ENCODE data around the gene TANC1. TPM values are rescaled to one million over a fixed set of nuclear protein-coding genes. Genes with fewer than 3 reads are reported as not detected.

TANC1 gene
- total and polyA plus RNA-seq, 9 donors = 14.3 to 25.2 (median 20.1) TPM

- 62% methylated on average over 9 of the region's 12 CpGs for WGBS (ENCODE audit: insufficient coverage)
- peak overlapping the region; percentile 53 for H3K27ac ChIP-seq (ENCODE audit: low read length)
- DNase-seq = peak; percentile 58
Observed at GRCh38 chr2:159108181-159108893, 139.9 kb downstream of the TANC1 start.

GRCh38 chr2:159109517-159109916, 141.1 kb downstream of the TANC1 start:
- H3K4me1 ChIP-seq (ENCODE audit: control insufficient read depth, insufficient read depth, low read length) = peaks cover 26% of the 10 kb centered on the region
- no peak for DNase-seq
- H3K27me3 ChIP-seq (ENCODE audit: control insufficient read depth, insufficient read depth, low read length) = no peaks in the 10 kb centered on the region
- no peaks in the 10 kb centered on the region for H3K36me3 ChIP-seq (ENCODE audit: control insufficient read depth, insufficient read depth, low read length)
- H3K27ac ChIP-seq (ENCODE audit: low read length) = peak overlapping the region; percentile 7
- H3K9me3 ChIP-seq (replicated peaks; ENCODE audit: control insufficient read depth, low read depth, low read length) = no peaks in the 10 kb centered on the region
- 90% methylated on average over 2 of the region's 3 CpGs for WGBS (ENCODE audit: insufficient coverage)
- H3K4me3 ChIP-seq (ENCODE audit: low read length) = no peak overlapping the region

More at GRCh38 chr2:159108181-159108893, 139.9 kb downstream of the TANC1 start:
- H3K4me1 ChIP-seq (ENCODE audit: control insufficient read depth, insufficient read depth, low read length) = peaks cover 29% of the 10 kb centered on the region
- H3K9me3 ChIP-seq (replicated peaks; ENCODE audit: control insufficient read depth, low read depth, low read length) = no peaks in the 10 kb centered on the region
- no peaks in the 10 kb centered on the region for H3K36me3 ChIP-seq (ENCODE audit: control insufficient read depth, insufficient read depth, low read length)
- no peaks in the 10 kb centered on the region for H3K27me3 ChIP-seq (ENCODE audit: control insufficient read depth, insufficient read depth, low read length)
- H3K4me3 ChIP-seq (ENCODE audit: low read length) = no peak overlapping the region

GRCh38 chr2:159110784-159111183, 142.3 kb downstream of the TANC1 start:
- Histone ChIP-seq H3K4me1 (ENCODE audit: control insufficient read depth, insufficient read depth, low read length) (peaks cover 26% of the 10 kb centered on the region), H3K4me3 (ENCODE audit: low read length) (no peak overlapping the region), H3K27ac (ENCODE audit: low read length) (no peak overlapping the region), H3K36me3 (ENCODE audit: control insufficient read depth, insufficient read depth, low read length) (no peaks in the 10 kb centered on the region), H3K9me3 (replicated peaks; ENCODE audit: control insufficient read depth, low read depth, low read length) (no peaks in the 10 kb centered on the region), H3K27me3 (ENCODE audit: control insufficient read depth, insufficient read depth, low read length) (no peaks in the 10 kb centered on the region)
- DNase-seq = no peak
- WGBS (ENCODE audit: insufficient coverage) = no CpG with 5 or more reads among the region's 2 CpGs

- Histone ChIP-seq H3K27me3 (ENCODE audit: control insufficient read depth, insufficient read depth, low read length) (no peaks in the 10 kb centered on the region), H3K36me3 (ENCODE audit: control insufficient read depth, insufficient read depth, low read length) (no peaks in the 10 kb centered on the region), H3K9me3 (replicated peaks; ENCODE audit: control insufficient read depth, low read depth, low read length) (no peaks in the 10 kb centered on the region), H3K4me3 (ENCODE audit: low read length) (no peak overlapping the region), H3K27ac (ENCODE audit: low read length) (no peak overlapping the region), H3K4me1 (ENCODE audit: control insufficient read depth, insufficient read depth, low read length) (peaks cover 26% of the 10 kb centered on the region)
- peak; percentile 40 for DNase-seq
- 78% methylated on average over 6 of the region's 8 CpGs for WGBS (ENCODE audit: insufficient coverage)
Observed at GRCh38 chr2:159111346-159111927, 143.0 kb downstream of the TANC1 start.

- 82% methylated on average over 4 of the region's 5 CpGs for WGBS (ENCODE audit: insufficient coverage)
- H3K9me3 ChIP-seq (replicated peaks; ENCODE audit: control insufficient read depth, low read depth, low read length) = no peaks in the 10 kb centered on the region
- no peaks in the 10 kb centered on the region for H3K27me3 ChIP-seq (ENCODE audit: control insufficient read depth, insufficient read depth, low read length)
- DNase-seq = no peak
- no peaks in the 10 kb centered on the region for H3K36me3 ChIP-seq (ENCODE audit: control insufficient read depth, insufficient read depth, low read length)
- H3K4me3 ChIP-seq (ENCODE audit: low read length) = no peak overlapping the region
- H3K27ac ChIP-seq (ENCODE audit: low read length) = no peak overlapping the region
- H3K4me1 ChIP-seq (ENCODE audit: control insufficient read depth, insufficient read depth, low read length) = peaks cover 10% of the 10 kb centered on the region
Observed at GRCh38 chr2:159114835-159115234, 146.4 kb downstream of the TANC1 start.

- Histone ChIP-seq H3K4me1 (ENCODE audit: control insufficient read depth, insufficient read depth, low read length) (peaks cover 7% of the 10 kb centered on the region), H3K27me3 (ENCODE audit: control insufficient read depth, insufficient read depth, low read length) (no peaks in the 10 kb centered on the region), H3K36me3 (ENCODE audit: control insufficient read depth, insufficient read depth, low read length) (no peaks in the 10 kb centered on the region), H3K4me3 (ENCODE audit: low read length) (no peak overlapping the region), H3K9me3 (replicated peaks; ENCODE audit: control insufficient read depth, low read depth, low read length) (no peaks in the 10 kb centered on the region), H3K27ac (ENCODE audit: low read length) (no peak overlapping the region)
- 100% methylated on average over 1 of the region's 6 CpGs for WGBS (ENCODE audit: insufficient coverage)
- no peak for DNase-seq
Observed at GRCh38 chr2:159116922-159117321, 148.5 kb downstream of the TANC1 start.

GRCh38 chr2:159117658-159118057, 149.2 kb downstream of the TANC1 start:
- no peak for DNase-seq
- Histone ChIP-seq H3K27ac (ENCODE audit: low read length) (no peak overlapping the region), H3K36me3 (ENCODE audit: control insufficient read depth, insufficient read depth, low read length) (no peaks in the 10 kb centered on the region), H3K4me3 (ENCODE audit: low read length) (no peak overlapping the region), H3K27me3 (ENCODE audit: control insufficient read depth, insufficient read depth, low read length) (no peaks in the 10 kb centered on the region), H3K4me1 (ENCODE audit: control insufficient read depth, insufficient read depth, low read length) (peaks cover 7% of the 10 kb centered on the region), H3K9me3 (replicated peaks; ENCODE audit: control insufficient read depth, low read depth, low read length) (no peaks in the 10 kb centered on the region)
- 80% methylated on average over 3 of the region's 4 CpGs for WGBS (ENCODE audit: insufficient coverage)

- H3K9me3 ChIP-seq (replicated peaks; ENCODE audit: control insufficient read depth, low read depth, low read length) = no peaks in the 10 kb centered on the region
- H3K36me3 ChIP-seq (ENCODE audit: control insufficient read depth, insufficient read depth, low read length) = no peaks in the 10 kb centered on the region
- no peak overlapping the region for H3K27ac ChIP-seq (ENCODE audit: low read length)
- 0% methylated on average over 2 of the region's 11 CpGs for WGBS (ENCODE audit: insufficient coverage)
- peaks cover 7% of the 10 kb centered on the region for H3K4me1 ChIP-seq (ENCODE audit: control insufficient read depth, insufficient read depth, low read length)
- peak; percentile 91 for DNase-seq
- H3K4me3 ChIP-seq (ENCODE audit: low read length) = no peak overlapping the region
- no peaks in the 10 kb centered on the region for H3K27me3 ChIP-seq (ENCODE audit: control insufficient read depth, insufficient read depth, low read length)
Observed at GRCh38 chr2:159118115-159118858, 149.8 kb downstream of the TANC1 start.

GRCh38 chr2:159118859-159119500, 150.5 kb downstream of the TANC1 start:
- Histone ChIP-seq H3K36me3 (ENCODE audit: control insufficient read depth, insufficient read depth, low read length) (no peaks in the 10 kb centered on the region), H3K4me3 (ENCODE audit: low read length) (no peak overlapping the region), H3K27me3 (ENCODE audit: control insufficient read depth, insufficient read depth, low read length) (no peaks in the 10 kb centered on the region), H3K4me1 (ENCODE audit: control insufficient read depth, insufficient read depth, low read length) (peaks cover 7% of the 10 kb centered on the region), H3K27ac (ENCODE audit: low read length) (no peak overlapping the region), H3K9me3 (replicated peaks; ENCODE audit: control insufficient read depth, low read depth, low read length) (no peaks in the 10 kb centered on the region)
- DNase-seq = no peak
- WGBS (ENCODE audit: insufficient coverage) = no CpG with 5 or more reads among the region's 2 CpGs

All from muscle of leg (tissue), 11 donors.